Immature natural killer cell (primary cell): ENCODE results near the gene ZNF540. TPM values are rescaled to one million over a fixed set of nuclear protein-coding genes. Genes with fewer than 3 reads are reported as not detected.
A peak's percentile ranks its signal among the peaks of the same experiment; 100 is the strongest.

Experiments
- DNase-seq, 3 donors: peaks; one replicate each; pipeline ENCODE4 v3.0.0; 2022; ENCODE audit warnings: mixed read lengths in 1 of 3
- H3K27ac Mint-ChIP-seq, 6 donors: one replicate each; pipeline ENCODE4 v1.8.0; 2020; ENCODE audit warnings: mixed read lengths in 6 of 6, mild to moderate bottlenecking in 5 of 6, inconsistent platforms in 4 of 6, moderate library complexity in 3 of 6
- H3K27me3 Mint-ChIP-seq, 3 donors: one replicate each; pipeline ENCODE4 v1.8.0; 2020 to 2021; ENCODE audit warnings: low read depth in 3 of 3, mild to moderate bottlenecking in 3 of 3, mixed read lengths in 3 of 3, moderate library complexity in 3 of 3, inconsistent platforms in 1 of 3
- H3K36me3 Mint-ChIP-seq, 3 donors: one replicate each; pipeline ENCODE4 v1.8.0; 2020; ENCODE audit warnings: mixed read lengths in 3 of 3, inconsistent platforms in 2 of 3, mild to moderate bottlenecking in 2 of 3
- H3K4me1 Mint-ChIP-seq, 2 donors: one replicate each; pipeline ENCODE4 v1.8.0; 2020; ENCODE audit warnings: inconsistent platforms in 2 of 2, mild to moderate bottlenecking in 2 of 2, mixed read lengths in 2 of 2, moderate library complexity in 1 of 2
- H3K4me3 Mint-ChIP-seq, 5 donors: one replicate each; pipeline ENCODE4 v1.8.0; 2020; ENCODE audit warnings: mild to moderate bottlenecking in 5 of 5, mixed read lengths in 5 of 5, inconsistent platforms in 3 of 5, moderate library complexity in 3 of 5
- H3K9me3 Mint-ChIP-seq, 6 donors: one replicate each; pipeline ENCODE4 v1.8.0; 2020; ENCODE audit warnings: mild to moderate bottlenecking in 6 of 6, mixed read lengths in 6 of 6, inconsistent platforms in 4 of 6, moderate library complexity in 3 of 6
- polyA plus RNA-seq, 3 donors: library from polyadenylated mRNA; unstranded; fragments of 300-500 nt; fragmentation: Illumina TruSeq; gene quantifications; one replicate each; pipeline ENCODE4 v1.2.3, GENCODE V29; 2021

ZNF540 gene
- 1 to 10 TPM; 2.4 to 5.8 (median 2.7) TPM for polyA plus RNA-seq

DNA sequence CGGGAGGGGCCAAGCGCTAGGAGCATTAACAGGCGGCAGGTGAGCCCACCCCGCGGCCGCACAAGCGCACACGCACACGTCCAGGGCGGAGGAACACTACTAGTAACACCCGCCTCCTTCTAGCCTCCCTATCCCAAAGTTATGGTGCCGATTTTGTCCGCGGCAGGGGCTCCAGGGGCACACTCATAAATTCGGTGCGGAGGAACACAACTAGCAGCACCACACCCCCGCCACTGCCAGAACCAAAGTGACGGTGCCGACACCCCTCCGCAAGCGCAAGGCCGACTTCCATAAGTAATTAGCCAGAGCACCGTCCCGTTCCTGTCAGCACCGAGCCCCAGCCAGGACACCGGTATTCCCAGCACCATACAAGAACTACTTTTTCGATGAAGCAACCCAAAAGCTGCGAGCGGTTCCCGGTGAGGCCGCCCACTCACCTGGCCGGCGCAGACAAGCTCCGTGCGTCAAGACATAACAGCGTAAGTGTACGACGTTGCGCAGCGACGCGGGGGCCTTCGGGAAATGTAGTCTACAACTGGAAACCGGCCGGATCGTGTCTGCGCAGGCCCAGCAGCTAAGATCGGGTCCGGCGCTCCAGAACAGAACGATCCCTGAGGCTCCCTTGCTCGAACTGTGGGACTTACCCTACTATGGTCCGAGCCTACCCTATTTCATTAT, at the start of gene ZNF540, which contains the start of gene ZNF571:
TSS of gene ZNF540 (plus strand) at position 573 of the 678 bp plus-strand sequence. CDS start 3,572 bp downstream, outside the sequence.
TSS of gene ZNF571 (minus strand) at position 489 of the 678 bp plus-strand sequence. CDS start 8,116 bp downstream, outside the sequence.
- peaks cover 5 to 14% (median 10%) of the 10 kb centered on the region in 3 donors for H3K36me3 Mint-ChIP-seq
- peaks cover 0 to 4% (median under 1%) of the 10 kb centered on the region in 6 donors for H3K9me3 Mint-ChIP-seq
- peaks cover 32 to 41% of the 10 kb centered on the region in 2 donors for H3K4me1 Mint-ChIP-seq
- peaks cover 13 to 20% (median 16%) of the 10 kb centered on the region in 3 donors for H3K27me3 Mint-ChIP-seq
- DNase-seq: peak; percentile 84 to 86 (median 85)
- peak within 1 kb of the TSS; percentile 92 to 97 (median 95) for H3K4me3 Mint-ChIP-seq
- peak within 1 kb of the TSS; percentile 95 to 99 (median 98) for H3K27ac Mint-ChIP-seq

DNA sequence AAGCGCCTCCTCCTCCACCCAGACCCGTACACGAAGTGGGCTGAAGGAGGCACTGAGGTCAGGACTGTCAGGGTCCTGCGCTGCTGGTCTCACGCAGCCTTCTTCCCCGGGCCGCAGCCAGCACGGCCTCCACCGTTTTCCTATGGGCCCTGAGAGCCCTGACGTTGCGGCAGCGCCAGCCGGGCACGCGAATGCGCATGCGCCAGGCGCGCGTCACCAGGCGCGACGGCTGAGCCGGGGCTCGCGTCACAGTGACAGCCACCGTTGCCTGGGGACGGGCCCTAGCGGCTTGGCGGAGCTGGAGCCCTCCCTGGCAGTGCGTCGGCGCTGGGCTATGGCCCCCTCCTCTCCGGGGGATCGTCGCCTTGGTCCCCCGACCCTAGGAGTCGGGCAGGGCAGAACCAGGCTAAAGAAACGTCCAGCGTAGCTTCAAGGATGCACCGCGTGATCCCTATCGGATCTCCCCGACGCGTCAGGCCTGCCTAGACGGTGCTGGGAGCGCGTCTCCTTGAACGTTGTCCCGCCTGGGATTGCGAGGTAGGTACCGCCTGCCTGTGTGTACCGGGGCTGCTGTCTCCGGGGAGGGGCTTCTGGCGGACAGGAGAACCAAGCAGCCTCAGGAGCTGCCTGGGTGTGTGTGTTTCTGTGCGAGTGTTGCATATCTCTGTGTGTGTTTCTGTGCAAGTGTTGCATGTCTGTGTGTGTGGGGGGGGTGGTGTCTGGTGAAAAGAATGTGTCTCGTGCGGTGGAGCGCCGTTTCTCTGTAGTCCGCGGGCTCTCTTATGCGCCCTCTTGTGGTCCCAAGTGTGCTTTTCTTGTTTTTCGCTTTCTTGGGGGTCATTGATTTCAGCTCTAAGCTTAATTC, 43.3 kb upstream of the ZNF540 start:
- Mint-ChIP-seq H3K36me3 (peaks cover 18 to 36% (median 30%) of the 10 kb centered on the region in 3 donors), H3K4me1 (peaks cover 4 to 15% of the 10 kb centered on the region in 2 donors), H3K27me3 (peaks cover 1 to 6% (median 2%) of the 10 kb centered on the region in 3 donors), H3K9me3 (peaks cover 36 to 82% (median 79%) of the 10 kb centered on the region in 6 donors), H3K4me3 (peak overlapping the region; percentile 83 to 98 (median 91)), H3K27ac (peak overlapping the region; percentile 26 to 98 (median 84))
- peak; percentile 58 to 77 (median 68) for DNase-seq

DNA sequence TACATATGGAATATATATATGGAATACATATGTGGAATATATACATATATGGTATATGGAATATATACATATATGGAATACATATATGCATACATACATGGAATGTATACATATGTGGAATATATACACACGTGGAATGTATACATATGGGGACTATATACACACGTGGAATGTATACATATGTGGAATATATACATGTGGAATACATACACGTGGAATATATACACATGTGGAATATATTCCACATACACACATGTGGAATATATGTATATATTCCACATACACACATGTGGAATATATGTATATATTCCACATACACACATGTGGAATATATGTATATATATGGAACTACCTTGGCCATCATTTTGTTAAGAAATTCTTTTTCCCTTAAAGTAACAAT, 31.2 kb upstream of the ZNF540 start:
- Mint-ChIP-seq H3K9me3 (peaks cover 47 to 94% (median 90%) of the 10 kb centered on the region in 6 donors), H3K36me3 (peaks cover 53 to 61% (median 59%) of the 10 kb centered on the region in 3 donors)

DNA sequence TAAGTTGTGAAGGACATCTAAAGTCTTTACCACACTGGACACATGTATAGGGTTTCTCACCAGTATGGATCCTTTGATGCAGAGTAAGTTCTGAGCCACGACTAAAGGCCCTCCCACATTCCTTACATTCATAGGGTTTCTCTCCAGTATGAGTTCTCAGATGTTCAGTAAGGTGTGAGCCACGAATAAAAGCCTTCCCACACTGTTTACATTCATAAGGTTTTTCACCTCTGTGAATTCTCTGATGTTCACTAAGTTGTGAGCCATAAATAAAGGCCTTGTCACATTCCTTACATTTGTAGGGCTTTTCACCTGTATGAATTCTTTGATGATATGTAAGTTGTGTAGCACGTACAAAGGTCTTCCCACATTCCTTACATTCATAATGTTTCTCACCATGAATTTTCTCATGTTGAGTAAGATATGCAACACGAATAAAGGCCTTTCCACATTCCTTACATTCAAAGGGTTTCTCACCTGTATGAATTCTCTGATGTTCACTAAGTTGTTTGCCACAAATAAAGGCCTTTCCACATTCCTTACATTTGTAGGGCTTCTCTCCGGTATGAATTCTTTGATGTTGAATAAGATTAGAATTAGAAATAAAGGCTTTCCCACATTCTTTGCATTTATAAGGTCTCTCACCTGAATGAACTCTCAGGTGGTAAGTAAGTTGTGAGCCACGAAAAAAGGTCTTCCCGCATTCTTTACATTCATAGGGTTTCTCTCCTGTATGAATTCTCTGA, 29.9 kb upstream of the ZNF540 start:
- no peak overlapping the region for H3K4me3 Mint-ChIP-seq
- H3K4me1 Mint-ChIP-seq: no peaks in the 10 kb centered on the region
- DNase-seq: no peak
- no peak overlapping the region for H3K27ac Mint-ChIP-seq
- peaks cover 60 to 66% (median 64%) of the 10 kb centered on the region in 3 donors for H3K36me3 Mint-ChIP-seq
- H3K9me3 Mint-ChIP-seq: peaks cover 34 to 94% (median 90%) of the 10 kb centered on the region in 6 donors
- H3K27me3 Mint-ChIP-seq: peaks cover 0 to 2% (median 0%) of the 10 kb centered on the region in 3 donors

More for the DNA sequence above, 31.2 kb upstream of the ZNF540 start:
- DNase-seq: no peak
- Mint-ChIP-seq H3K27ac (no peak overlapping the region), H3K27me3 (peaks cover 0 to 2% (median 0%) of the 10 kb centered on the region in 3 donors), H3K4me3 (no peak overlapping the region), H3K4me1 (no peaks in the 10 kb centered on the region)

DNA sequence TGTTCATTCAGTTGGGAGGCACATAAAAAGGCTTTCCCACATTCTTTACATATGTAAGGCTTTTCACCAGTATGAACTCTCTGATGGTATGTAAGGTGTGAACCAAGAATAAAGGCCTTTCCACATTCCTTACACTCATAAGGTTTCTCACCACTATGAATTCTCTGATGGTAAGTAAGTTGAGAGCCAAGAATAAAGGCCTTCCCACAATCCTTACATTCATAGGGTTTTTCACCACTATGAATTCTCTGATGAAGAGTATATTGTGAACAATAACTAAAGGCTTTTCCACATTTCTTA, 29.4 kb upstream of the ZNF540 start:
- DNase-seq: no peak
- H3K9me3 Mint-ChIP-seq: peaks cover 32 to 97% (median 92%) of the 10 kb centered on the region in 6 donors
- H3K4me3 Mint-ChIP-seq: no peak overlapping the region
- peaks cover 65 to 71% (median 69%) of the 10 kb centered on the region in 3 donors for H3K36me3 Mint-ChIP-seq
- no peaks in the 10 kb centered on the region for H3K4me1 Mint-ChIP-seq
- H3K27ac Mint-ChIP-seq: no peak overlapping the region
- peaks cover 0 to 4% (median 0%) of the 10 kb centered on the region in 3 donors for H3K27me3 Mint-ChIP-seq

- Mint-ChIP-seq H3K27ac (no peak overlapping the region), H3K36me3 (peaks cover 63 to 69% (median 66%) of the 10 kb centered on the region in 3 donors), H3K4me3 (no peak overlapping the region), H3K27me3 (peaks cover 0 to 3% (median 0%) of the 10 kb centered on the region in 3 donors), H3K9me3 (peaks cover 0 to 71% (median 38%) of the 10 kb centered on the region in 6 donors), H3K4me1 (no peaks in the 10 kb centered on the region)
- DNase-seq: no peak
Measured at GRCh38 chr19:37572203-37572602, 22.5 kb upstream of the ZNF540 start.

DNA sequence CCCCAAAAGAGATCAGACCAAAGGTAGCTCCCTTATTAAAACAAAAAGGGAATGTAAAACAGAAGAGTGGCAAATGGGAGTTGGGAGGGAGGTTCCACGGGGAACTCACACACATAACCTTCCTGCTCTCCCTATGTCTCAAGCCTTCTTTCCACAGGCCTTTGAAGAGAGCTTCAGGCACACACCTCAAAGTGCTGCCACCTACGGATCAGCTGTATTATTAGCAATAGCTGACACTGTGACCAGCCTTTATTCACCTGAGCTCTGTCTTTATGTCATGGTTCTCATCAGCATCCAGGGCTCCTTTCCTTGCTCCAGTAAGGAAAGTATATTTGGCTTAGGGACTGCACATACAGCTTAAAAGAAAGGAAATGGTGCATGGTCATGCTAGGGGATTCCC, 11.3 kb upstream of the ZNF540 start:
- Mint-ChIP-seq H3K4me1 (peaks cover 0 to 4% of the 10 kb centered on the region in 2 donors), H3K9me3 (peaks cover 30 to 48% (median 40%) of the 10 kb centered on the region in 6 donors), H3K4me3 (no peak overlapping the region), H3K27ac (no peak overlapping the region), H3K27me3 (peaks cover 0 to 5% (median 0%) of the 10 kb centered on the region in 3 donors), H3K36me3 (peaks cover 32 to 62% (median 39%) of the 10 kb centered on the region in 3 donors)
- no peak for DNase-seq

- H3K27me3 Mint-ChIP-seq: peaks cover 13 to 20% (median 16%) of the 10 kb centered on the region in 3 donors
- peaks cover 0 to 4% (median under 1%) of the 10 kb centered on the region in 6 donors for H3K9me3 Mint-ChIP-seq
- peaks cover 32 to 41% of the 10 kb centered on the region in 2 donors for H3K4me1 Mint-ChIP-seq
- peak overlapping the region; percentile 95 to 99 (median 98) for H3K27ac Mint-ChIP-seq
- H3K4me3 Mint-ChIP-seq: peak overlapping the region; percentile 92 to 97 (median 95)
- DNase-seq: no peak
- peaks cover 3 to 13% (median 9%) of the 10 kb centered on the region in 3 donors for H3K36me3 Mint-ChIP-seq
Measured at GRCh38 chr19:37593996-37594303, 726 bp upstream of the ZNF540 start.

- Mint-ChIP-seq H3K27me3 (peaks cover 13 to 20% (median 16%) of the 10 kb centered on the region in 3 donors), H3K36me3 (peaks cover 9 to 17% (median 15%) of the 10 kb centered on the region in 3 donors), H3K4me1 (peaks cover 32 to 41% of the 10 kb centered on the region in 2 donors), H3K27ac (peak overlapping the region; percentile 95 to 99 (median 98)), H3K9me3 (peaks cover 0 to 2% (median under 1%) of the 10 kb centered on the region in 6 donors), H3K4me3 (peak overlapping the region; percentile 92 to 97 (median 95))
- peak; percentile 88 to 90 (median 89) for DNase-seq
Measured at GRCh38 chr19:37594982-37595382, 306 bp downstream of the ZNF540 start.

GRCh38 chr19:37635076-37636056, 40.7 kb downstream of the ZNF540 start:
- H3K27ac Mint-ChIP-seq: no peak overlapping the region
- no peak overlapping the region for H3K4me3 Mint-ChIP-seq
- peaks cover 44 to 89% (median 78%) of the 10 kb centered on the region in 6 donors for H3K9me3 Mint-ChIP-seq
- H3K36me3 Mint-ChIP-seq: peaks cover 52 to 54% (median 54%) of the 10 kb centered on the region in 3 donors
- H3K4me1 Mint-ChIP-seq: no peaks in the 10 kb centered on the region
- H3K27me3 Mint-ChIP-seq: no peaks in the 10 kb centered on the region
- no peak for DNase-seq

DNA sequence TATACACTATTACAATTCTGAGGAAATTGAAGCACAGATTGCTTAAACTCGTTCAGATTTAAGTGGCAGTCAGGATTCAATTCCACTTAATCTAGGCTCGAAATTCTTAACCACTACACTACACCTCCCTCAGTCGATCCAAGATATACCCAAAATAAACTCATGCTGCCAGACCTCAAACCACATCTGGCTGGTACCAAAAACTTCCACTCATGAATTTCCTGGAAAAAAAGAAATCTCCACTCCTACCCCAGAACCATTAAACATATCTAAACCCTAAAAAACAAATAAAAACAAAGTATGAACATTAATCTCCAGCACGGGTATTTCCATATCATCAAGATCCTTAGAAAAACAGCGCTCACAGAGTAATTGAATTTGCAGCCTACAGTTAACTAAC, 59.4 kb downstream of the ZNF540 start:
- H3K9me3 Mint-ChIP-seq: no peaks in the 10 kb centered on the region
- peaks cover 0 to 4% (median 0%) of the 10 kb centered on the region in 3 donors for H3K36me3 Mint-ChIP-seq
- H3K4me3 Mint-ChIP-seq: peak overlapping the region; percentile 81 to 97 (median 94)
- no peak for DNase-seq
- H3K27me3 Mint-ChIP-seq: peaks cover 7 to 18% (median 11%) of the 10 kb centered on the region in 3 donors
- peak overlapping the region; percentile 76 to 97 (median 89) for H3K27ac Mint-ChIP-seq
- H3K4me1 Mint-ChIP-seq: peaks cover 31% of the 10 kb centered on the region in 2 donors
